Bronchial epithelial cell (primary cell): Measurements from ENCODE around the gene ARHGAP4. TPM values are rescaled to one million over a fixed set of nuclear protein-coding genes. Genes with fewer than 3 reads are reported as not detected.
A peak's percentile ranks its signal among the peaks of the same experiment; 100 is the strongest.

Source experiments
- DNase-seq: peaks from one replicate; pipeline ENCODE4 v3.0.0-alpha.2; 2010; ENCODE audit warnings: low read depth
- FAIRE-seq: peaks from 2 replicates; lab custom pipeline; 2011; peaks lifted over from hg19 to GRCh38; lab: Jason Lieb, UNC
- H3K27me3 ChIP-seq: 2 replicates; pipeline ENCODE4 v1.5.1; 2011; ENCODE audit warnings: low read length; ENCODE audit not compliant: control insufficient read depth, insufficient read depth
- H3K36me3 ChIP-seq: 2 replicates; pipeline ENCODE4 v1.5.1; 2011; ENCODE audit warnings: low read length; ENCODE audit not compliant: control insufficient read depth, insufficient read depth
- H3K4me3 ChIP-seq: 2 replicates; pipeline ENCODE4 v1.5.1; 2011; ENCODE audit warnings: mild to moderate bottlenecking, low read depth, low read length, control low read depth
- total RNA-seq: library from RNA; depleted of rRNA; stranded (reverse); fragments of >200 nt; gene quantifications from 2 replicates; pipeline ENCODE4 v1.2.1, GENCODE V29; 2014
- TF ChIP-seq, protein P1 (sequence below): IDR thresholded peaks from 2 replicates; pipeline ENCODE4 v1.5.1; 2011; ENCODE audit warnings: mild to moderate bottlenecking, moderate library complexity, low read length, control low read depth, inconsistent platforms; ENCODE audit not compliant: insufficient read depth, severe bottlenecking

The ARHGAP4 gene
- total RNA-seq, 1 donor from 2014 or later, result 0.79 TPM

GRCh38 chrX:153920546-153920945 is 5.5 kb downstream of the ARHGAP4 start:
- DNase-seq (no peak), FAIRE-seq (no peak)
- TF ChIP-seq, protein P1, sequence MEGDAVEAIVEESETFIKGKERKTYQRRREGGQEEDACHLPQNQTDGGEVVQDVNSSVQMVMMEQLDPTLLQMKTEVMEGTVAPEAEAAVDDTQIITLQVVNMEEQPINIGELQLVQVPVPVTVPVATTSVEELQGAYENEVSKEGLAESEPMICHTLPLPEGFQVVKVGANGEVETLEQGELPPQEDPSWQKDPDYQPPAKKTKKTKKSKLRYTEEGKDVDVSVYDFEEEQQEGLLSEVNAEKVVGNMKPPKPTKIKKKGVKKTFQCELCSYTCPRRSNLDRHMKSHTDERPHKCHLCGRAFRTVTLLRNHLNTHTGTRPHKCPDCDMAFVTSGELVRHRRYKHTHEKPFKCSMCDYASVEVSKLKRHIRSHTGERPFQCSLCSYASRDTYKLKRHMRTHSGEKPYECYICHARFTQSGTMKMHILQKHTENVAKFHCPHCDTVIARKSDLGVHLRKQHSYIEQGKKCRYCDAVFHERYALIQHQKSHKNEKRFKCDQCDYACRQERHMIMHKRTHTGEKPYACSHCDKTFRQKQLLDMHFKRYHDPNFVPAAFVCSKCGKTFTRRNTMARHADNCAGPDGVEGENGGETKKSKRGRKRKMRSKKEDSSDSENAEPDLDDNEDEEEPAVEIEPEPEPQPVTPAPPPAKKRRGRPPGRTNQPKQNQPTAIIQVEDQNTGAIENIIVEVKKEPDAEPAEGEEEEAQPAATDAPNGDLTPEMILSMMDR, result no peak
- no peaks in the 10 kb centered on the region for H3K36me3 ChIP-seq
- no peak overlapping the region for H3K4me3 ChIP-seq
- no peaks in the 10 kb centered on the region for H3K27me3 ChIP-seq

- no peaks in the 10 kb centered on the region for H3K36me3 ChIP-seq
- DNase-seq (no peak), FAIRE-seq (no peak)
- no peaks in the 10 kb centered on the region for H3K27me3 ChIP-seq
- TF ChIP-seq, protein P1, result no peak
- no peak overlapping the region for H3K4me3 ChIP-seq
Observed at GRCh38 chrX:153919281-153919680, 6.8 kb downstream of the ARHGAP4 start.

- FAIRE-seq, result no peak
- Histone ChIP-seq H3K36me3 (no peaks in the 10 kb centered on the region), H3K27me3 (no peaks in the 10 kb centered on the region), H3K4me3 (no peak overlapping the region)
- TF ChIP-seq, protein P1, result no peak
- peak; percentile 62 for DNase-seq
Observed at GRCh38 chrX:153917869-153918268, 8.2 kb downstream of the ARHGAP4 start.

- Histone ChIP-seq H3K36me3 (no peaks in the 10 kb centered on the region), H3K27me3 (no peaks in the 10 kb centered on the region), H3K4me3 (no peak overlapping the region)
- TF ChIP-seq, protein P1, result no peak
- no peak for FAIRE-seq
- DNase-seq, result no peak
Observed at GRCh38 chrX:153913701-153914100, 12.4 kb downstream of the ARHGAP4 start.

DNA sequence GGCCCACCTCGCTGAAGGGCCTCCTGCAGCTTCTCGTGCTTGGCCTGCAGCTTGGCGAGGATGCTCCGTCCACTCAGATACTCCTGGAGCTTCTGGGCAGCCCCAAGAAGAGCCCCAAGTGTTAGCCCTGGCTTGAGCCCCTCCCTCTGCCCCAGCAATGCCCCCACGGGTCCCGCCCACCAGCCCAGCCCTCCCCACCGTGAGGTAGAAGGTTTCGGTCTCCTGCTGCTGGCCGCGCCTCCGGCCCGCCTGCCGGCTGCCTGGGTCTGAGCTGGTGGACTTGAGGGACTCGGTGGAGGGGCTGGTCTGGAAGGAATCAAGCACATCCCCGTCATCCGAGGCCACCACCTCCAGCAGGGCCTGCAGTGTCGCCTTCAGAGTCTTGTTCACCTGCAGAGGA is 12.9 kb downstream of the ARHGAP4 start:
- FAIRE-seq (no peak), DNase-seq (no peak)
- H3K36me3 ChIP-seq, result no peaks in the 10 kb centered on the region
- no peaks in the 10 kb centered on the region for H3K27me3 ChIP-seq
- TF ChIP-seq, protein P1, result no peak
- H3K4me3 ChIP-seq, result no peak overlapping the region

DNA sequence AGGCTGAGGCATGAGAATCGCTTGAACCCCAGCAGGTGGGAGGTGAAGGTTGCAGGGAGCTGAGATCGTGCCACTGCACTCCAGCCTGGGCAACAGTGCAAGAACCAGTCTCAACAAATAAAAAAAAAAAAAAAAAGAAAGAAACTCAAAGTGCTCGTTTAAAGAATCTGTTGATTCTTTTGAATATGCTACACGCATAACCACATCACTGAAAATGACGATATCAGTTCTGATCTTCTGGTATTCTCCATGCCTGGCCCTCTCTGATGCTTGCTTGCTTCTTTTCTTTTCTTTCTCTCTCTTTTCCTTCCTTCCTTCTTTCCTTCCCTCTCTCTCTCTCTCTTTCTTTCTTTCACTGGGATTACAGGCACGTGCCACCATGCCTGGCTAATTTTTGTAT is 14.3 kb downstream of the ARHGAP4 start:
- H3K36me3 ChIP-seq, result no peaks in the 10 kb centered on the region
- no peaks in the 10 kb centered on the region for H3K27me3 ChIP-seq
- no peak for DNase-seq
- FAIRE-seq, result no peak
- H3K4me3 ChIP-seq, result no peak overlapping the region
- TF ChIP-seq, protein P1, result no peak
